GM12801 (cell line): ENCODE measurements around the gene UHMK1.

Experiments
- TF ChIP-seq, protein P1 (sequence below): IDR thresholded peaks from one replicate; pipeline ENCODE4 v1.5.1; 2011; ENCODE audit warnings: control low read depth; ENCODE audit not compliant: insufficient read length; ENCODE audit errors: extremely low read depth

UHMK1 gene

DNA sequence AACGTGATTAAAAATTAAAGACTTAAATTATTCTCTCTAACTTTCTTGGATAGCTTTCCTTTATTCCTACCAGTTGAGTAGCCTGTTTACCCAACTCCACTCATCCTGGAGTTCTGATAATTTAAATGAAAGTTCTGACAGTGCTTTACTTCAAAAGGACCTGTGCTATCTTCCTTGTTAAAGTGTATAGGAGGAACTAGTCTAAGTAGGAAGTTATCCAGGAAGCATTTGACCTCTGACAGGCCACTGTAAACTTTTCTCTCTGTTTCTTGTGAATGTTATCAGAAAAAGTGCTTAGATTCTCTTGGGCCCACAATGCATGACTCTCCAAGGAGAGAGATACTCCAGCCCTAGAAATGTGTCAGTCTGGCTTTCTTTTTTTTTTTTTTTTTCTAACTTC is 73.1 kb downstream of the UHMK1 start:
- TF ChIP-seq, protein P1, sequence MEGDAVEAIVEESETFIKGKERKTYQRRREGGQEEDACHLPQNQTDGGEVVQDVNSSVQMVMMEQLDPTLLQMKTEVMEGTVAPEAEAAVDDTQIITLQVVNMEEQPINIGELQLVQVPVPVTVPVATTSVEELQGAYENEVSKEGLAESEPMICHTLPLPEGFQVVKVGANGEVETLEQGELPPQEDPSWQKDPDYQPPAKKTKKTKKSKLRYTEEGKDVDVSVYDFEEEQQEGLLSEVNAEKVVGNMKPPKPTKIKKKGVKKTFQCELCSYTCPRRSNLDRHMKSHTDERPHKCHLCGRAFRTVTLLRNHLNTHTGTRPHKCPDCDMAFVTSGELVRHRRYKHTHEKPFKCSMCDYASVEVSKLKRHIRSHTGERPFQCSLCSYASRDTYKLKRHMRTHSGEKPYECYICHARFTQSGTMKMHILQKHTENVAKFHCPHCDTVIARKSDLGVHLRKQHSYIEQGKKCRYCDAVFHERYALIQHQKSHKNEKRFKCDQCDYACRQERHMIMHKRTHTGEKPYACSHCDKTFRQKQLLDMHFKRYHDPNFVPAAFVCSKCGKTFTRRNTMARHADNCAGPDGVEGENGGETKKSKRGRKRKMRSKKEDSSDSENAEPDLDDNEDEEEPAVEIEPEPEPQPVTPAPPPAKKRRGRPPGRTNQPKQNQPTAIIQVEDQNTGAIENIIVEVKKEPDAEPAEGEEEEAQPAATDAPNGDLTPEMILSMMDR = no peak

DNA sequence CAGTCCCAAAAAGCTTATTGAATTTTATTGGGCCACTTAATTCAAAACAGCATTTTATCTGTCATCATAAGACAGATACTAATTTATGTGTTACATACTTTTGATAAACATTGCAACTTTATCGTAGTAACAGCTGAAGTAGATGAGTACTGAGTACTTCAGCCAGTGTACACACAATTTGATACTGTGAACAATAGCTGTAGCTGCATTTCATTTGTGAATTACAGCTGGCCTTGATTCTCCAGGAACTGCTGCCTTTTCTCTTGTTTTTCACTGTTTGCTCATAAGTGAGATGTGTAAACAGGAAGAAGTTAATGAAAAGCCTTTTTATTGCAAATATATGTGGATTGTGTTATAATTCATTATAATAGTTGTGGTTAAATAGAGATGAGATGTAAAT is 74.1 kb downstream of the UHMK1 start:
- TF ChIP-seq, protein P1 = no peak

DNA sequence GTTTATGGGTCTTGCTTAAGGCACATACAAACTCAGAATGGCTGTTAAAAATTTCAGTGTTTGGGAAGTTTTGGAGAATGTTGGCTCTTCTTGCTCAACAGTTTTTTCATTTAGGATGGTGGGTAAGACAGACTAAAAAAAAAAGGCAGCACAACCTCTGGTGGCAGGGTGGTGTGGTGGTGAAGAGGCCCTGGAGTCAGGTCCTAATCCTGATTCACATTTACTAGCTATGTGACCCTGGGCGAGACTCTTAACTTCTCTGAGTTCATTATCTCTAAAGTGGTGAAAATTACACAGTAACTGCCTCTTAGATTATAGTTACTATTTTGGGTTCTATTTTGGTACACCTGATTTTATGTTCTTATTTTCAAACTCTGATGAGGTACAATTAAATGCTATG is 75.5 kb downstream of the UHMK1 start:
- TF ChIP-seq, protein P1 = no peak

DNA sequence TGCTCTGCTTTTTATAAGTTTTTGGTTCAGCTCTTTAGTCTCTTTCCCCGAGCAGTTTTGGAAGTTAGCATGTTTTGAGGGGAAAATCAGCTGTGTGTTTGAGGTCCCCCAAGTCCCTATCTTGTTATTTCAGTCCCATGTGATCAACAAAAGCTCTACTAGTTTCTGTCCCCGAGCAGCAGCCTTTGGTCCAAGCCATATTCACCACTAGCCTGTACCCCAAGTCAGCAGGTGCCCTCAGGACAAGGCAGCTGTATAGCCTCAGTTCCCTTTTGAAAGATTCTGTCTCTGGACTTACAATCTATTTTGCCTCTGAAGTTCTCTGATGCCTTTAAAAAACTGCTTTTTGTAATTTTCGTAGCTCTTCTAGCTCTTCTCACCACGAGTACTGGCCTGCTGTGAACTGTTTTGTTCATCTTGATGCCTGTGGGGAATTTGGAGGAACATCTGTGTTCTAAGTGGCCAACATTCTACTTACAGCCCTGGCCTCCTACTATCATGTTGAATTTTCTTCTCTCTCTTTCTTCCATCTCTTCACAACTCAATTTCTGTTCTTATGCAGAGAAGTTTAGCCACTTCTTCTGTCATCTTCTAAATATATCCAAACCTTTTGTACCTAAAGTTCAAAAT is 80.6 kb downstream of the UHMK1 start:
- TF ChIP-seq, protein P1 = no peak

DNA sequence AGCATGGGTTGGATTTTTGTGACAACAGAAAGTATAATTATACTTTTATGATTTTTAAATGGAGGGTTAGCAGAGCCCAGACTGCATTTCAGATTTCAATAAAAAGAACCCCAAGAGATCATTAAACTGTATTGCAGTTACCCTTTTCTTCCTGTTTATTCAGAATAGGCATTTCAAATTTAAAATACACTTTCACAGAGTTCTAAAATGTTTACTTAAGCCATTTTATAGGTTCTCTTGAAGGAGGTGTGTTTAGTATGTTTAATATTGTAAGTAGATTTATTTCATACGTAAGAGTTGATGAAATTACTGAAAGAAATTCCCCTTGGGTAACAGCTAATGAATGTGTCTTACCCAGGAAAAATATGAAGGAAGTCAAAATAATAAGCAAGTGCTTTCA is 81.3 kb downstream of the UHMK1 start:
- TF ChIP-seq, protein P1 = no peak
